ENCODE data around the gene IL22RA1. TPM values are rescaled to one million over a fixed set of nuclear protein-coding genes. Genes with fewer than 3 reads are reported as not detected.

The IL22RA1 gene
- total and polyA plus RNA-seq, 10 of the 15 experiments (the other 5 are each of a cell fraction or from before 2014, with no cell fraction given) = not detected

DNA sequence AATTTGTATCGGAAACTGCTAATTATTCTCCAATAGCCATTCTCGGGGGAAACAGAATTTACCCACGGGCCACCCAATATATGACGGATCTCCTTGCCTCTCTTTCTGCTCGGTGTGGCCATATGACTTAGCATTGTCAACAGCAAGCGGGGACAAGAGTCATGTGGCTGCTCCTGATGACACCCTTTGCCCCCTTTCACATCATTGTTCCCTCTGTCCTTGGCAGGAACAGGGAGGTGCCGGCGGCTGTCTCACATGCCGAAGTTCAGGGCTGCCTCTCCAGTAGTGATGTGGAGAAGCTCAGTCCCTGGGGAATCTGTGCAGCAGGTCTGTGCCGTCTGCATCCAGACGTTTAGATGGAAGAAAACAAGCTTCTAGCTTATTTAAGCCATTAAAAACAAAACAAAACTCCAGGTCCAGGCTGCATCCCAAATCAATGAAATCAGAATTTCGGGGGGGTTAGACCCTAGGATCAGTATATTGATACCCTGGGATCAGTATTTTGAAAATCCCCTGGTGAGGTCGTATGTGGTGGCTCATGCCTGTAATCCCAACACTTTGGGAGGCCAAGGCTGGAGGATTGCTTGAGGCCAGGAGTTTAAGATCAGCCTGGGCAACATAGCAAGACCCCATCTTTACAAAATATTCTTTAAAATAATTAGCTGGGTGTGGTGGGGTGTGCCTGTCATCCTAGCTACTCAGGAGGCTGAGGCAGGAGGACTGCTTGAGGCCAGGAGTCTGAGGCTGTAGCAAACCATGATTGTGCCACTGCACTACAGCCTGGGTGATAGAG lies 41.8 kb downstream of the IL22RA1 start (continued):
- no peak for TF ChIP-seq ZNF274 (IDR thresholded peaks at IDR 0.05; ENCODE audit: insufficient read depth, insufficient read length)
- no peak for TF ChIP-seq MXI1 (IDR thresholded peaks at IDR 0.05; ENCODE audit: low read depth, low read length)
- no peak for TF ChIP-seq RAD21 (IDR thresholded peaks at IDR 0.05; ENCODE audit: insufficient read depth, low read depth, low read length)

- Histone ChIP-seq H4K20me1 (ENCODE audit: control insufficient read depth, insufficient read depth) (no peaks in the 10 kb centered on the region), H2AFZ (ENCODE audit: control insufficient read depth, low read depth, low read length) (no peak overlapping the region), H3K36me3 (ENCODE audit: control insufficient read depth in 2 of 2, insufficient read depth in 2 of 2, low read length in 1 of 2) (no peaks in the 10 kb centered on the region), H3K9me3 (replicated peaks; ENCODE audit: control insufficient read depth, insufficient read depth, low read length) (no peaks in the 10 kb centered on the region), H3K27ac (ENCODE audit: control insufficient read depth, insufficient read depth) (no peak overlapping the region), H3K4me2 (ENCODE audit: control insufficient read depth, insufficient read depth) (no peak overlapping the region), H3K4me3 (no peak overlapping the region), H3K27me3 (replicated peaks in 1 of 2; ENCODE audit: control insufficient read depth in 2 of 2, insufficient read depth in 2 of 2, low read length in 1 of 2) (no peaks in the 10 kb centered on the region; a peak in 1 of 4 replicates), H3K79me2 (ENCODE audit: control insufficient read depth, insufficient read depth, low read length) (no peaks in the 10 kb centered on the region), H3K4me1 (ENCODE audit: control insufficient read depth, insufficient read depth, low read length) (no peaks in the 10 kb centered on the region), H3K9ac (ENCODE audit: control insufficient read depth, insufficient read depth, low read length) (no peak overlapping the region)
- in situ Hi-C loops (cut with MboI) (no loop called here), intact Hi-C loops (cut with micrococcal nuclease; ENCODE audit: unreplicated experiment) (no loop called here)
- ChIA-PET POLR2A (no interaction called here), CTCF (no interaction called here), SMC1A (ENCODE audit: uncharacterized antibody, unreplicated experiment) (no interaction called here), RAD21 (ENCODE audit: unreplicated experiment) (no interaction called here)
- ATAC-seq (no peak), FAIRE-seq (no peak), DNase-seq (ENCODE audit: low read depth, low spot score) (no peak)
- TF ChIP-seq YBX1 (IDR thresholded peaks at IDR 0.05) (no peak), HCFC1 (IDR thresholded peaks at IDR 0.05; ENCODE audit: low read length) (no peak), CREM (IDR thresholded peaks at IDR 0.05; ENCODE audit: low read depth) (no peak), JUNB (IDR thresholded peaks at IDR 0.05) (no peak), RELA (IDR thresholded peaks at IDR 0.05; ENCODE audit: borderline replicate concordance, partially characterized antibody) (no peak), BMI1 (IDR thresholded peaks at IDR 0.05; ENCODE audit: borderline replicate concordance) (no peak), ZBED1 (IDR thresholded peaks at IDR 0.05; ENCODE audit: borderline replicate concordance) (no peak)
- TF ChIP-seq, protein P1, sequence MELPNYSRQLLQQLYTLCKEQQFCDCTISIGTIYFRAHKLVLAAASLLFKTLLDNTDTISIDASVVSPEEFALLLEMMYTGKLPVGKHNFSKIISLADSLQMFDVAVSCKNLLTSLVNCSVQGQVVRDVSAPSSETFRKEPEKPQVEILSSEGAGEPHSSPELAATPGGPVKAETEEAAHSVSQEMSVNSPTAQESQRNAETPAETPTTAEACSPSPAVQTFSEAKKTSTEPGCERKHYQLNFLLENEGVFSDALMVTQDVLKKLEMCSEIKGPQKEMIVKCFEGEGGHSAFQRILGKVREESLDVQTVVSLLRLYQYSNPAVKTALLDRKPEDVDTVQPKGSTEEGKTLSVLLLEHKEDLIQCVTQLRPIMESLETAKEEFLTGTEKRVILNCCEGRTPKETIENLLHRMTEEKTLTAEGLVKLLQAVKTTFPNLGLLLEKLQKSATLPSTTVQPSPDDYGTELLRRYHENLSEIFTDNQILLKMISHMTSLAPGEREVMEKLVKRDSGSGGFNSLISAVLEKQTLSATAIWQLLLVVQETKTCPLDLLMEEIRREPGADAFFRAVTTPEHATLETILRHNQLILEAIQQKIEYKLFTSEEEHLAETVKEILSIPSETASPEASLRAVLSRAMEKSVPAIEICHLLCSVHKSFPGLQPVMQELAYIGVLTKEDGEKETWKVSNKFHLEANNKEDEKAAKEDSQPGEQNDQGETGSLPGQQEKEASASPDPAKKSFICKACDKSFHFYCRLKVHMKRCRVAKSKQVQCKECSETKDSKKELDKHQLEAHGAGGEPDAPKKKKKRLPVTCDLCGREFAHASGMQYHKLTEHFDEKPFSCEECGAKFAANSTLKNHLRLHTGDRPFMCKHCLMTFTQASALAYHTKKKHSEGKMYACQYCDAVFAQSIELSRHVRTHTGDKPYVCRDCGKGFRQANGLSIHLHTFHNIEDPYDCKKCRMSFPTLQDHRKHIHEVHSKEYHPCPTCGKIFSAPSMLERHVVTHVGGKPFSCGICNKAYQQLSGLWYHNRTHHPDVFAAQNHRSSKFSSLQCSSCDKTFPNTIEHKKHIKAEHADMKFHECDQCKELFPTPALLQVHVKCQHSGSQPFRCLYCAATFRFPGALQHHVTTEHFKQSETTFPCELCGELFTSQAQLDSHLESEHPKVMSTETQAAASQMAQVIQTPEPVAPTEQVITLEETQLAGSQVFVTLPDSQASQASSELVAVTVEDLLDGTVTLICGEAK (IDR thresholded peaks at IDR 0.05; ENCODE audit: borderline replicate concordance) = no peak
- TF ChIP-seq, protein P2, sequence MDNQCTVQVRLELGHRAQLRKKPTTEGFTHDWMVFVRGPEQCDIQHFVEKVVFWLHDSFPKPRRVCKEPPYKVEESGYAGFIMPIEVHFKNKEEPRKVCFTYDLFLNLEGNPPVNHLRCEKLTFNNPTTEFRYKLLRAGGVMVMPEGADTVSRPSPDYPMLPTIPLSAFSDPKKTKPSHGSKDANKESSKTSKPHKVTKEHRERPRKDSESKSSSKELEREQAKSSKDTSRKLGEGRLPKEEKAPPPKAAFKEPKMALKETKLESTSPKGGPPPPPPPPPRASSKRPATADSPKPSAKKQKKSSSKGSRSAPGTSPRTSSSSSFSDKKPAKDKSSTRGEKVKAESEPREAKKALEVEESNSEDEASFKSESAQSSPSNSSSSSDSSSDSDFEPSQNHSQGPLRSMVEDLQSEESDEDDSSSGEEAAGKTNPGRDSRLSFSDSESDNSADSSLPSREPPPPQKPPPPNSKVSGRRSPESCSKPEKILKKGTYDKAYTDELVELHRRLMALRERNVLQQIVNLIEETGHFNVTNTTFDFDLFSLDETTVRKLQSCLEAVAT (IDR thresholded peaks at IDR 0.05) = no peak
- TF ChIP-seq, protein P3, sequence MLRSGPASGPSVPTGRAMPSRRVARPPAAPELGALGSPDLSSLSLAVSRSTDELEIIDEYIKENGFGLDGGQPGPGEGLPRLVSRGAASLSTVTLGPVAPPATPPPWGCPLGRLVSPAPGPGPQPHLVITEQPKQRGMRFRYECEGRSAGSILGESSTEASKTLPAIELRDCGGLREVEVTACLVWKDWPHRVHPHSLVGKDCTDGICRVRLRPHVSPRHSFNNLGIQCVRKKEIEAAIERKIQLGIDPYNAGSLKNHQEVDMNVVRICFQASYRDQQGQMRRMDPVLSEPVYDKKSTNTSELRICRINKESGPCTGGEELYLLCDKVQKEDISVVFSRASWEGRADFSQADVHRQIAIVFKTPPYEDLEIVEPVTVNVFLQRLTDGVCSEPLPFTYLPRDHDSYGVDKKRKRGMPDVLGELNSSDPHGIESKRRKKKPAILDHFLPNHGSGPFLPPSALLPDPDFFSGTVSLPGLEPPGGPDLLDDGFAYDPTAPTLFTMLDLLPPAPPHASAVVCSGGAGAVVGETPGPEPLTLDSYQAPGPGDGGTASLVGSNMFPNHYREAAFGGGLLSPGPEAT (IDR thresholded peaks at IDR 0.05; ENCODE audit: low read depth) = no peak
- WGBS (ENCODE audit: insufficient coverage, insufficient replicate concordance, low lambda C conversion rate, missing lambda C conversion rate) = 30% methylated on average over 12 of the region's 12 CpGs
- BruUV-seq (replicated peaks) = no TSS peak
These were observed 43.8 kb downstream of the IL22RA1 start for GRCh38 chr1:24098943-24099638.
